Measurements from ENCODE around the gene BACH2.

DNA sequence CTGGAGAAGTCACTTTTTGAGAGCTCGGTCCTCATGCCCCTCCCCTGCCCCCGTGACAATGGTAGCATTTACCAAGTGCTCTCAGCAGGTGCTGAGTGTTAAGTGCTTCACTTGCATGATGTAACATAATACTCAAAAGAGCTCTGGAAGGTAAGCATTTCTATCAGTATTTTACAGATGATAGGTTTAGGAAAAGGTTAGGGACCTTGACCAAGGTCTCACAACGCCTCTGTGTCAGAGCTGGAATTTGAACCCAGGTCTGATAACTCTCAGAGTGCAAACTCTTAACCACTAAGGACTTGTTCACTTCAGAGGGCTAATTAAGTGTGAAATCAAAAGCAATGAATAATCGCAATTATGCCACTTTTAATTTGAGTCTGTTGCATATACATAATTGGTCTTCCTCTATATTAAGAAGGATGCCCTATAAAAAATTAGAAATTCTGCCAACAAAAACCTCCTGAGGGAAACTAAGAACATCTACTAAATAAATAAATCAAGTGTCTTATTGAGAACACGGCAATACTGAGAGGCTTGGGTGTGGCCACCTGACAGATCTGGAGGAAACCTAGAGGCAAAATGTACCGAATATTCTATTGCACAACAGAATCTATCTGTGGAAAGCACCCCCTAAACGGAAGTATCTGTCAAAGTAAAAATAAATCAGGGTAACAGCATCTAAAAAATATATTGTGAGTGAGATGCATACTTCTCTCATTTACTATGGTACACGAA lies 109.8 kb downstream of the BACH2 start:
- TF ChIP-seq, protein P1, sequence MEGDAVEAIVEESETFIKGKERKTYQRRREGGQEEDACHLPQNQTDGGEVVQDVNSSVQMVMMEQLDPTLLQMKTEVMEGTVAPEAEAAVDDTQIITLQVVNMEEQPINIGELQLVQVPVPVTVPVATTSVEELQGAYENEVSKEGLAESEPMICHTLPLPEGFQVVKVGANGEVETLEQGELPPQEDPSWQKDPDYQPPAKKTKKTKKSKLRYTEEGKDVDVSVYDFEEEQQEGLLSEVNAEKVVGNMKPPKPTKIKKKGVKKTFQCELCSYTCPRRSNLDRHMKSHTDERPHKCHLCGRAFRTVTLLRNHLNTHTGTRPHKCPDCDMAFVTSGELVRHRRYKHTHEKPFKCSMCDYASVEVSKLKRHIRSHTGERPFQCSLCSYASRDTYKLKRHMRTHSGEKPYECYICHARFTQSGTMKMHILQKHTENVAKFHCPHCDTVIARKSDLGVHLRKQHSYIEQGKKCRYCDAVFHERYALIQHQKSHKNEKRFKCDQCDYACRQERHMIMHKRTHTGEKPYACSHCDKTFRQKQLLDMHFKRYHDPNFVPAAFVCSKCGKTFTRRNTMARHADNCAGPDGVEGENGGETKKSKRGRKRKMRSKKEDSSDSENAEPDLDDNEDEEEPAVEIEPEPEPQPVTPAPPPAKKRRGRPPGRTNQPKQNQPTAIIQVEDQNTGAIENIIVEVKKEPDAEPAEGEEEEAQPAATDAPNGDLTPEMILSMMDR (IDR thresholded peaks at IDR 0.05) = no peak
- TF ChIP-seq POLR2A (IDR thresholded peaks at IDR 0.05) = no peak
